GM13976 (cell line): ENCODE measurements around the gene RCAN2.

Experiments
- DNase-seq: peaks from one replicate; pipeline ENCODE4 v3.0.0; 2012; ENCODE audit warnings: low spot score
- in situ Hi-C: fragments of 300-500 bp; cut with MboI; formaldehyde crosslinking; loops from one replicate; pipeline ENCODE4 v1.12.0; 2022; ENCODE audit warnings: low sequenced_read_pairs, mixed read lengths, inconsistent platforms; ENCODE audit not compliant: unreplicated experiment
- TF ChIP-seq, protein P1 (sequence below): IDR thresholded peaks from 2 replicates; pipeline ENCODE4 v1.5.1; 2012; ENCODE audit warnings: borderline replicate concordance, mild to moderate bottlenecking; ENCODE audit not compliant: insufficient read depth; ENCODE audit errors: extremely low read depth, missing control alignments, control extremely low read depth

RCAN2 gene

DNA sequence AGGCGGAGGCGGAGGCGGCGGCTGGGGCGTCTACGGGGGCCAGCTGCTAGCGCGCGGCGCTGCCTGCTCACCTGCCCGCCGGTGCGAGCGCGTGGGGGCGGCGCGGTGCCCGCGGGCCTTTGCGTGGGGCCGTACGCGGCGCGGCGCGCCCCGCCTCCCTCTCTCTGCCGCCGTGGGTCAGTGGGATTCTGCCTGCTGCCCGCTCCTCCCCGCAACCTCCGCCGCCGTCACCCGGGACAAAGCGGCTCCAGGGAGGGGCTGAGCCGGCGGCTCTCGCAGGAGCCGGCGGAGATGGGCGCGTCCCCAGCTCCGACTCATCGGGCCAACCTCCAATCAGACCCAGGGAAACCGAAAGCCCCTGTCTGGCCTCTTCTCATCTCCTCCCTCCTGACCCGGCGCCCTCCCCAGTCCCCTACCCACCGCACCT, at the start of gene RCAN2:
Gene RCAN2, minus strand, starts transcription at position 249 of the 427 bp plus-strand sequence.
- in situ Hi-C loops = no loop called here
- peak; percentile 64 for DNase-seq
- TF ChIP-seq, protein P1, sequence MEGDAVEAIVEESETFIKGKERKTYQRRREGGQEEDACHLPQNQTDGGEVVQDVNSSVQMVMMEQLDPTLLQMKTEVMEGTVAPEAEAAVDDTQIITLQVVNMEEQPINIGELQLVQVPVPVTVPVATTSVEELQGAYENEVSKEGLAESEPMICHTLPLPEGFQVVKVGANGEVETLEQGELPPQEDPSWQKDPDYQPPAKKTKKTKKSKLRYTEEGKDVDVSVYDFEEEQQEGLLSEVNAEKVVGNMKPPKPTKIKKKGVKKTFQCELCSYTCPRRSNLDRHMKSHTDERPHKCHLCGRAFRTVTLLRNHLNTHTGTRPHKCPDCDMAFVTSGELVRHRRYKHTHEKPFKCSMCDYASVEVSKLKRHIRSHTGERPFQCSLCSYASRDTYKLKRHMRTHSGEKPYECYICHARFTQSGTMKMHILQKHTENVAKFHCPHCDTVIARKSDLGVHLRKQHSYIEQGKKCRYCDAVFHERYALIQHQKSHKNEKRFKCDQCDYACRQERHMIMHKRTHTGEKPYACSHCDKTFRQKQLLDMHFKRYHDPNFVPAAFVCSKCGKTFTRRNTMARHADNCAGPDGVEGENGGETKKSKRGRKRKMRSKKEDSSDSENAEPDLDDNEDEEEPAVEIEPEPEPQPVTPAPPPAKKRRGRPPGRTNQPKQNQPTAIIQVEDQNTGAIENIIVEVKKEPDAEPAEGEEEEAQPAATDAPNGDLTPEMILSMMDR = no peak

GRCh38 chr6:46539866-46540265, 48.6 kb upstream of the RCAN2 start:
- no peak for DNase-seq
- TF ChIP-seq, protein P1 = no peak
- in situ Hi-C loops = no loop called here

- in situ Hi-C loops = no loop called here
- DNase-seq = no peak
- TF ChIP-seq, protein P1 = no peak
Measured at GRCh38 chr6:46538800-46539480, 47.7 kb upstream of the RCAN2 start.

- TF ChIP-seq, protein P1 = no peak
- in situ Hi-C loops = no loop called here
- DNase-seq = no peak
Measured at GRCh38 chr6:46530896-46531295, 39.6 kb upstream of the RCAN2 start.

DNA sequence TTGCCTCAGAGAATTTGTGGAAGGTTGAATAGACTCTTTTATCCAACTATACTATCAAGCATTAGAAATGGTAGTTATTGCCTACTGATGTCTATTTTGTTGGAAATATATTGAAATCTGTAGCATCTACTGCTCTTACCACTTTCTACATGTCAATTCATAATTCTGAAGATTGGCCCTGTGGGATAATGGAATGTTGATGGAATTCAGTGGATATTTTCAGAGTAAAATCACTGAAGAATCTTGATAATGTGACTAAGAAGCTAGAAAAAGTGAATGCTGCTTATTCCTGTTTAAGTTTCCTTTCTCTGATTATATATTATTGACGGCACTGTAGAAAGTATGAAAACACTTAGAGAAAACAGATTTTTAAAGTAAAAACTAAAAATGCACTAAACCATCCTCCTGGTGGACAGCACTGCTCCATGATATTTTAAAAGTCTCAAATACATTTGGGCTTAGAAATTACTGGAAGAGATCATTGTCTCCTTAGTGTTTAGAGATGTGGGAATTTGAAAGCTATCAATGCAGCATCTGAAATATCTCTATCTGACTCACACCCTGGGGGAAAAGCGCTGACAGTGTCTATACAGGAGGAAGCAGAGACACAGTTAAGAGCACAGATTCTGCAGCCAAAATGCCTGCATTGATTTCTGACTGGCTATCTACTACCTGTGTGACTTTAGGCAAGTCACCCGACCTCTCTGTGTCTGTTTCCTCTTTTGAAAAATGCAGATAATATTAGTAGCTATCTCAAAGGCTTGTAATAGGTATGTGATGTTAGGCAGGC, 37.9 kb upstream of the RCAN2 start:
- in situ Hi-C loops = no loop called here
- TF ChIP-seq, protein P1 = no peak
- DNase-seq = no peak

DNA sequence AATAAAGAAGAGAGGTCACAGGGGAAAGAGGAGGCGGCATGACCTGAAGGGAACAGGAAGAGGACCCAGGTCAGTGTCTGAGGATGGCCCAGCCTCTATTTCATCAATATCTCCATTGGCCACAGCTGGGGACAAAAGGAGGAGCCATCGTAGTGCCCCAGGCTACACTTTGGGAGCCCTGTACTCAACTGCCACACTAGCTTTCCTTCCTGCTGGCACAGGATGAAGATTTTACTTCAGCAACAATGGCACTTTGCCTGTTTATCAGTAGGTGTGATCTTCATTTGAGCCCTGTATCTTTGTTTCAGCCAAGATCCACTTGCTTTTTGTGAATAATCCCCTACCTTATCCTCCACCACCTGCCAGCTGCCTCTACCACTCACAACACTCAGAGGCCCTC, 35.4 kb upstream of the RCAN2 start:
- TF ChIP-seq, protein P1 = no peak
- DNase-seq = no peak
- in situ Hi-C loops = no loop called here

- TF ChIP-seq, protein P1 = no peak
Measured at GRCh38 chr6:46525583-46525982, 34.3 kb upstream of the RCAN2 start.

More at GRCh38 chr6:46525583-46525982, 34.3 kb upstream of the RCAN2 start:
- DNase-seq = no peak
- in situ Hi-C loops = no loop called here
